SK-N-SH treated with all-trans-retinoic acid at 6 μM for 48 hours (cell line): ENCODE measurements around the gene BEX1.

Experiments
- ATAC-seq: fragments of 200-7000 bp; cut with Tn5 transposase; 3 replicates; pipeline ENCODE4 v1.9.1; 2020; ENCODE audit warnings: mild to moderate bottlenecking, moderate library complexity
- BACH2 ChIP-seq: fragments of 250-450 bp; sonication (Bioruptor Pico); IDR thresholded peaks from 2 replicates; pipeline ENCODE4 v1.9.0; 2021; ENCODE audit warnings: mild to moderate bottlenecking, borderline replicate concordance
- CREB5 ChIP-seq: fragments of 250-450 bp; sonication (Bioruptor Pico); IDR thresholded peaks from 2 replicates; pipeline ENCODE4 v1.5.1; 2020; ENCODE audit warnings: low read depth, mild to moderate bottlenecking, moderate library complexity
- CSDC2 ChIP-seq: fragments of 250-450 bp; sonication (Bioruptor Pico); IDR thresholded peaks from 2 replicates; pipeline ENCODE4 v1.5.0; 2020; ENCODE audit warnings: mild to moderate bottlenecking, moderate library complexity
- CSRNP3 ChIP-seq: fragments of 250-450 bp; sonication (Bioruptor Pico); IDR thresholded peaks from 2 replicates; pipeline ENCODE4 v1.5.1; 2021; ENCODE audit warnings: mild to moderate bottlenecking, moderate library complexity
- ESRRG ChIP-seq: fragments of 250-450 bp; sonication (Bioruptor Pico); IDR thresholded peaks from 2 replicates; pipeline ENCODE4 v1.6.1; 2021; ENCODE audit warnings: mild to moderate bottlenecking
- GLIS3 ChIP-seq: fragments of 250-450 bp; sonication (Bioruptor Pico); IDR thresholded peaks from 2 replicates; pipeline ENCODE4 v1.5.0; 2020; ENCODE audit warnings: mild to moderate bottlenecking, moderate library complexity
- ISL1 ChIP-seq: fragments of 250-450 bp; sonication (Bioruptor Pico); IDR thresholded peaks from 2 replicates; pipeline ENCODE4 v2.1.2; 2022; ENCODE audit warnings: mild to moderate bottlenecking, moderate library complexity
- OSR1 ChIP-seq: fragments of 250-450 bp; sonication (Bioruptor Pico); IDR thresholded peaks from 2 replicates; pipeline ENCODE4 v1.8.0; 2022; ENCODE audit warnings: moderate library complexity, mild to moderate bottlenecking, inconsistent platforms
- POU6F1 ChIP-seq: fragments of 250-450 bp; sonication (Bioruptor Pico); IDR thresholded peaks from 2 replicates; pipeline ENCODE4 v1.8.0; 2021; ENCODE audit warnings: low read depth, mild to moderate bottlenecking, moderate library complexity, borderline replicate concordance
- PPARA ChIP-seq: fragments of 250-450 bp; sonication (Bioruptor Pico); IDR thresholded peaks from 2 replicates; pipeline ENCODE4 v1.5.0; 2020; ENCODE audit warnings: mild to moderate bottlenecking, borderline replicate concordance
- RARB ChIP-seq: fragments of 250-450 bp; sonication (Bioruptor Pico); IDR thresholded peaks from 2 replicates; pipeline ENCODE4 v1.8.0; 2021; ENCODE audit warnings: mild to moderate bottlenecking, moderate library complexity
- SNAI2 ChIP-seq: fragments of 250-450 bp; sonication (Bioruptor Pico); IDR thresholded peaks from 2 replicates; pipeline ENCODE4 v1.5.0; 2020; ENCODE audit warnings: mild to moderate bottlenecking, moderate library complexity
- TOX ChIP-seq: fragments of 250-450 bp; sonication (Bioruptor Pico); IDR thresholded peaks from 2 replicates; pipeline ENCODE4 v1.8.0; 2021; ENCODE audit warnings: mild to moderate bottlenecking, moderate library complexity, borderline replicate concordance
- TSHZ2 ChIP-seq: fragments of 250-450 bp; sonication (Bioruptor Pico); IDR thresholded peaks from 2 replicates; pipeline ENCODE4 v1.5.0; 2020; ENCODE audit warnings: mild to moderate bottlenecking, moderate library complexity
- ZC3H10 ChIP-seq: fragments of 250-450 bp; sonication (Bioruptor Pico); IDR thresholded peaks from 2 replicates; pipeline ENCODE4 v1.5.1; 2021; ENCODE audit warnings: mild to moderate bottlenecking, moderate library complexity
- ZFP3 ChIP-seq: fragments of 250-450 bp; sonication (Bioruptor Pico); IDR thresholded peaks from 2 replicates; pipeline ENCODE4 v1.5.0; 2020; ENCODE audit warnings: mild to moderate bottlenecking, moderate library complexity
- ZFP30 ChIP-seq: fragments of 450-650 bp; formaldehyde crosslinking; IDR thresholded peaks from 2 replicates; pipeline ENCODE4 v1.5.0; 2022; ENCODE audit warnings: mild to moderate bottlenecking, moderate library complexity
- ZNF565 ChIP-seq: fragments of 450-650 bp; formaldehyde crosslinking; conservative IDR thresholded peaks from 2 replicates; pipeline ENCODE4 v1.5.0; 2020; ENCODE audit warnings: low read depth, mild to moderate bottlenecking, moderate library complexity
- ZNF70 ChIP-seq: fragments of 450-650 bp; formaldehyde crosslinking; IDR thresholded peaks from 2 replicates; pipeline ENCODE4 v1.5.0; 2020; ENCODE audit warnings: mild to moderate bottlenecking, moderate library complexity
- ZNF8 ChIP-seq: fragments of 450-650 bp; formaldehyde crosslinking; IDR thresholded peaks from 2 replicates; pipeline ENCODE4 v1.5.0; 2020; ENCODE audit warnings: mild to moderate bottlenecking, moderate library complexity

The BEX1 gene

GRCh38 chrX:103012945-103013344 lies 51.0 kb downstream of the BEX1 start:
- TF ChIP-seq ISL1 (CRISPR knock-in tag): no peak
- TF ChIP-seq OSR1 (CRISPR knock-in tag): no peak
- TF ChIP-seq GLIS3 (CRISPR knock-in tag): no peak
- no peak for TF ChIP-seq RARB (CRISPR knock-in tag)
- TF ChIP-seq SNAI2: no peak
- no peak for TF ChIP-seq ZFP3
- TF ChIP-seq POU6F1 (CRISPR knock-in tag): no peak
- TF ChIP-seq ZNF565 (CRISPR knock-in tag): no peak
- TF ChIP-seq BACH2 (CRISPR knock-in tag): no peak
- TF ChIP-seq CREB5 (CRISPR knock-in tag): no peak
- no peak for TF ChIP-seq ZFP30 (CRISPR knock-in tag)
- no peak for TF ChIP-seq ZNF8 (CRISPR knock-in tag)
- no peak for TF ChIP-seq CSDC2
- TF ChIP-seq TSHZ2 (CRISPR knock-in tag): no peak
- TF ChIP-seq ZNF70 (CRISPR knock-in tag): no peak
- TF ChIP-seq ZC3H10 (CRISPR knock-in tag): no peak
- no peak for TF ChIP-seq PPARA
- TF ChIP-seq CSRNP3 (CRISPR knock-in tag): no peak
- TF ChIP-seq ESRRG: no peak
- no peak for TF ChIP-seq TOX (CRISPR knock-in tag)
- TF ChIP-seq, all 23 proteins: peak for 0
- ATAC-seq: no peak
